ENCODE data around the gene TBCD. TPM values are rescaled to one million over a fixed set of nuclear protein-coding genes. Genes with fewer than 3 reads are reported as not detected.

TBCD gene
- total RNA-seq, 3 donors from 2014 or later = 45.4 to 65.9 (median 53.3) TPM

GRCh38 chr17:82869536-82869935, 117.7 kb downstream of the TBCD start:
- H3K4me1 ChIP-seq = peaks cover 0 to 16% of the 10 kb centered on the region in 2 donors
- no peak overlapping the region for H3K27ac ChIP-seq
- DNase-seq (ENCODE audit: low spot score in 2 of 2) = no peak
- TF ChIP-seq CTCF (IDR thresholded peaks at IDR 0.05) = no peak
- TF ChIP-seq POLR2AphosphoS5 (IDR thresholded peaks at IDR 0.05) = no peak
- no peak for TF ChIP-seq POLR2A (IDR thresholded peaks at IDR 0.05)
- no peaks in the 10 kb centered on the region for H3K36me3 ChIP-seq
- no peaks in the 10 kb centered on the region for H3K9me3 ChIP-seq
- H3K4me3 ChIP-seq = no peak overlapping the region
- no peaks in the 10 kb centered on the region for H3K27me3 ChIP-seq
- intact Hi-C loops (cut with DNase I; ENCODE audit: low total_unique reads) = no loop called here

- DNase-seq (ENCODE audit: low spot score in 2 of 2) = no peak
- H3K27me3 ChIP-seq = no peaks in the 10 kb centered on the region
- no peaks in the 10 kb centered on the region for H3K9me3 ChIP-seq
- peaks cover 0 to 21% of the 10 kb centered on the region in 2 donors for H3K4me1 ChIP-seq
- intact Hi-C loops (cut with DNase I; ENCODE audit: low total_unique reads) = no loop called here
- no peak for TF ChIP-seq POLR2AphosphoS5 (IDR thresholded peaks at IDR 0.05)
- TF ChIP-seq POLR2A (IDR thresholded peaks at IDR 0.05) = no peak
- TF ChIP-seq CTCF (IDR thresholded peaks at IDR 0.05) = no peak
- H3K36me3 ChIP-seq = no peaks in the 10 kb centered on the region
- H3K27ac ChIP-seq = peak overlapping the region in 1 of 2 donors; percentile 14
- no peak overlapping the region for H3K4me3 ChIP-seq
These were observed 118.2 kb downstream of the TBCD start for GRCh38 chr17:82870091-82870491.

GRCh38 chr17:82870541-82870940, 118.7 kb downstream of the TBCD start:
- TF ChIP-seq POLR2A (IDR thresholded peaks at IDR 0.05) (no peak), CTCF (IDR thresholded peaks at IDR 0.05) (no peak), POLR2AphosphoS5 (IDR thresholded peaks at IDR 0.05) (no peak)
- Histone ChIP-seq H3K27me3 (no peaks in the 10 kb centered on the region), H3K4me3 (no peak overlapping the region), H3K36me3 (no peaks in the 10 kb centered on the region), H3K4me1 (peaks cover 3 to 26% of the 10 kb centered on the region in 2 donors), H3K9me3 (no peaks in the 10 kb centered on the region), H3K27ac (peak overlapping the region in 1 of 2 donors; percentile 14)
- no peak for DNase-seq (ENCODE audit: low spot score in 2 of 2)
- intact Hi-C loops (cut with DNase I; ENCODE audit: low total_unique reads) = no loop called here

GRCh38 chr17:82871056-82871775, 119.4 kb downstream of the TBCD start:
- Histone ChIP-seq H3K36me3 (no peaks in the 10 kb centered on the region), H3K27me3 (no peaks in the 10 kb centered on the region), H3K4me1 (peaks cover 4 to 30% of the 10 kb centered on the region in 2 donors), H3K9me3 (no peaks in the 10 kb centered on the region), H3K4me3 (no peak overlapping the region), H3K27ac (peak overlapping the region in 1 of 2 donors; percentile 71)
- TF ChIP-seq CTCF (IDR thresholded peaks at IDR 0.05) (no peak), POLR2AphosphoS5 (IDR thresholded peaks at IDR 0.05) (peak in 1 of 3 donors; percentile 11)
- no peak for DNase-seq (ENCODE audit: low spot score in 2 of 2)
- intact Hi-C loops (cut with DNase I; ENCODE audit: low total_unique reads) = no loop called here

GRCh38 chr17:82871776-82872561, 120.1 kb downstream of the TBCD start:
- Histone ChIP-seq H3K27me3 (no peaks in the 10 kb centered on the region), H3K4me1 (peaks cover 4 to 28% of the 10 kb centered on the region in 2 donors), H3K27ac (peak overlapping the region in 1 of 2 donors; percentile 71), H3K4me3 (no peak overlapping the region), H3K36me3 (no peaks in the 10 kb centered on the region), H3K9me3 (no peaks in the 10 kb centered on the region)
- no peak for DNase-seq (ENCODE audit: low spot score in 2 of 2)
- intact Hi-C loops (cut with DNase I; ENCODE audit: low total_unique reads) = no loop called here
- TF ChIP-seq POLR2AphosphoS5 (IDR thresholded peaks at IDR 0.05) = no peak
- no peak for TF ChIP-seq POLR2A (IDR thresholded peaks at IDR 0.05)
- TF ChIP-seq CTCF (IDR thresholded peaks at IDR 0.05) = no peak

Measured in breast epithelium (tissue), 4 donors.